ENCODE data around the gene ZDHHC12.

Gene ZDHHC12

DNA sequence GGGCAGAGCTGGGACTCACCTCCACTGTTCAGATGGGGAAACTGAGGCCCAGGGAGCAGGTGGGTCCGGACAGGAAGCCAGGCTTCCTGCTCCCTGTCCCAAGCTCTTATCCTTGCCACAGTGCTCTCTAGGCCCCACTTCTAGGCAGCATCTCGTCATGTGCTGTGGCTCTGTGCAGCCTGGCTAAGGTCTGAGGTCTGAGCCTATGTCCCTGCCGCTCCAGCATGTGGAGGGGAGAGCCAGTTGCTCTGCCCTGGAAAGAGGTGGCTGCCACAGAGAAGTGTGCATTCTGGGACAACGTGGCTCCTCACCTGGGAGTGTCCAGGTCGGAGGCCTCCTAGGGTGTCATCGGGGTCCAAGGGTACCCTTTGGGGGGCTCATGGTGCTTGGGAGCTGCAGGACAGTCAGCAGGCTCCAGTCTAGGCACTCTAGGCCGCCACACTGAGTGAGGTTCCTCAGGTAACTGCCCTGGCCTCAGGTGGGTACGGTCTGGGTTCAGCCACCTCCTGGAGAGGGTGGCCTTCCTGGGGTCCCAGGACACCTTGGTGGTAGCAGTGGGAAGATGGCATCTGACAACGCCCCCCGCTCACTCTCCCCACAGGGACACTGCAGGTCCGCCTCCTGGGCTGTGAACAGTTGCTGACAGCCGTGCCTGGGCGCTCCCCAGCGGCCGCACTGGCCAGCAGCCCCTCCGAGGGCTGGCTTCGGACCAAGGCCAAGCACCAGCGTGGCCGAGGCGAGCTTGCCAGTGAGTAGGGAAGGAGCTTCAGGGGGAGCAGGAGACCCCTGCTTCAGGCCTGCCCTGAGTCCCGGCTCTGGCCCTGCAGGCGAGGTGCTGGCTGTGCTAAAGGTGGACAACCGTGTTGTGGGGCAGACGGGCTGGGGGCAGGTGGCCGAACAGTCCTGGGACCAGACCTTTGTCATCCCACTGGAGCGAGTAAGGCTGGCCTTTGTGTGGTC lies 11.2 kb downstream of the ZDHHC12 start:
- no peak for TF ChIP-seq CTCF (conservative IDR thresholded peaks at IDR 0.05; ENCODE audit: low read depth, low read length)
- no peak for DNase-seq (ENCODE audit: low read depth)
- no peak overlapping the region for H3K4me3 ChIP-seq (ENCODE audit: low read depth, low read length)

DNA sequence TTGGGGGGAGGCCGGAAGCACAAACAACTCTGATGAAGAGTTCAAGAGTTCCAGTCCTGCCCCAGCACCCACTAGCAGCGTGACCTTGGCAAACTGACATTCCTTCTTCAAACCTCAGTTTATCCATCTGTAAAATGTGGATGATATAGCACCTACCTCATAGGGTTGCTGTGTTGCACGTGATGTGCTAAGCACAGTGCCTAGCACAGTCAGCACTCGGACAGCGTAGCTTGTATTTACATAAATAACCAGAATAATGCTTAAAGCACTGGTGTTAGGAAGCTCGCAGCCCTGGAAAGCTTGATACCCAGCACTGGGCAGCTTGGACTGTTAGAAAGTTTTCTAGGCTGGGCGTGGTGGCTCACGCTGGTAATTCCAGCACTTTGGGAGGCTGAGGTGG lies 16.5 kb downstream of the ZDHHC12 start:
- TF ChIP-seq CTCF (conservative IDR thresholded peaks at IDR 0.05; ENCODE audit: low read depth, low read length), result no peak
- DNase-seq (ENCODE audit: low read depth), result no peak
- H3K4me3 ChIP-seq (ENCODE audit: low read depth, low read length), result no peak overlapping the region

GRCh38 chr9:128706671-128707381 lies 17.1 kb downstream of the ZDHHC12 start:
- TF ChIP-seq CTCF (conservative IDR thresholded peaks at IDR 0.05; ENCODE audit: low read depth, low read length), result no peak
- no peak for DNase-seq (ENCODE audit: low read depth)
- no peak overlapping the region for H3K4me3 ChIP-seq (ENCODE audit: low read depth, low read length)

GRCh38 chr9:128706045-128706444 lies 17.9 kb downstream of the ZDHHC12 start:
- DNase-seq (ENCODE audit: low read depth), result no peak
- H3K4me3 ChIP-seq (ENCODE audit: low read depth, low read length), result no peak overlapping the region
- TF ChIP-seq CTCF (conservative IDR thresholded peaks at IDR 0.05; ENCODE audit: low read depth, low read length), result no peak

DNA sequence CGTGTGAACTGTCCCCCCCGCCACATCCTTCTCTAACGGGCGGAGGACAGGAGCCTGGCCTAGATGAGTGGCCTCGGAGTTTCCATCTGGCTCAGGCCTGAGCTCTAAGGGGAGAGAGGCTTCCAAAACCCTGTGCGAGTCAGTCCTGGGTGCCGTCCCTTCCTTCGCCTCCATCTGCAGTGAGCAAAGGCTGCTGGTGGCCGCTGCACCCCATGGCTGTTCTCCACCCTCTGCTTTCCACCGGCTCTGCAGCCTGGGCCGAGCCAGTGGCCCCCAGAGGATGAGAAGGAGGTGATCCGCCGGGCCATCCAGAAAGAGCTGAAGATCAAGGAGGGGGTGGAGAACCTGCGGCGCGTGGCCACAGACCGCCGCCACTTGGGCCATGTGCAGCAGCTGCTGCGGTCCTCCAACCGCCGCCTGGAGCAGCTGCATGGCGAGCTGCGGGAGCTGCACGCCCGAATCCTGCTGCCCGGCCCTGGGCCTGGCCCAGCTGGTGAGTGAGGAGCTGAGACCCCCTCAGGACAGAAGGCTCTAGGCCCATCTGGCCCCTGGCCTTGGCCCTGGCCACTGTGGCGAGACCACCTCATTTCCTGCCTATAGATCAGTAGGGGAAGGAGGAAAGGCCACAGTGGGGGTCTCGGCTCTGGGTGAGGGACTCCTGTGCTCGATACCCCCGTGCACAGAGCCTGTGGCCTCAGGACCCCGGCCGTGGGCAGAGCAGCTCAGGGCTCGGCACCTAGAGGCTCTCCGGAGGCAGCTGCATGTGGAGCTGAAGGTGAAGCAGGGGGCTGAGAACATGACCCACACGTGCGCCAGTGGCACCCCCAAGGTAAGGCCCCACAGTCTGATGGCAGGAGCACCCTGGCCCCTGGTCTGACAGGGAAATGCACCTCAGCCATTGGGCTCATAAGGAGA lies 18.6 kb downstream of the ZDHHC12 start:
- TF ChIP-seq CTCF (conservative IDR thresholded peaks at IDR 0.05; ENCODE audit: low read depth, low read length), result no peak
- no peak overlapping the region for H3K4me3 ChIP-seq (ENCODE audit: low read depth, low read length)
- DNase-seq (ENCODE audit: low read depth), result no peak

DNA sequence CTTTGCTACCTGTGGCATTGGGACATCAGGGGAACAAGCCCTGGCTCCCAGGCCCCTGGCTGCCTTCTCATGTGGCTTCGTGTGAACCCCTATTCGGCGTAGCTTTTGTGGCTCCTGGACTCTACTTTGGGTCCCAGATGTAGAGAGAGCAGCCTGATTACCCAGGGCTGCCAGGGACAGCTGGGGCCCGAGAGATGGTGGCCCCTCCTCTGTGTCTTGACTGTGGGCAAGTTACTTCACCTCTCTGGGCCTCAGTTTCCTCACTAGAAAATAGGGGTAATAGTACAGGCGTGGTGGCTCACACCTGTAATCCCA lies 19.6 kb downstream of the ZDHHC12 start:
- TF ChIP-seq CTCF (conservative IDR thresholded peaks at IDR 0.05; ENCODE audit: low read depth, low read length), result no peak

More for the DNA sequence above, 19.6 kb downstream of the ZDHHC12 start:
- no peak for DNase-seq (ENCODE audit: low read depth)
- H3K4me3 ChIP-seq (ENCODE audit: low read depth, low read length), result no peak overlapping the region

All from choroid plexus epithelial cell (primary cell).